Measurements from ENCODE around the gene FAM81B. TPM values are rescaled to one million over a fixed set of nuclear protein-coding genes. Genes with fewer than 3 reads are reported as not detected.

Gene FAM81B
- total and polyA plus RNA-seq, 2 donors (not counting 3 experiments of a cell fraction or from before 2014, with no cell fraction given), result not detected

DNA sequence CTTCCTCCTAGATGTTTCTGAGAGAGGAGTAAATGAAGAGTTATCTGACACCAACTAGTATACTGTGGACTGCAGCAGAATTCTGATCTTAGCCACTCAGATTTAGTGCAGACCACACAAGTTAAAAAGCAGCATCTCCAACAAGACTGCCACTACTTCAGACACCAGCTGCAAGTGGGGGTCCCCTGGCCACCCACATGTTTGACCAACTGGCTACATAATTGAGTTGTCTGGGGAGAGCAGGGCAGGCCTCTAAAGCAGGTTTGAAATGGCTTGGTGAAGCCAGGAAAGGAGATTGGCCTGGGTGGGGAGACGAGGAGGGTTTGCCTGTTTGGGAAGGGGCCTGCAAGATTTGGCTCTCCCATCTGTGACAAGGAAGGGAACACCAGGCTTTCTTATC lies 40.5 kb upstream of the FAM81B start:
- Histone ChIP-seq H2AFZ (ENCODE audit: low read depth, low read length) (no peak overlapping the region), H3K27ac (ENCODE audit: insufficient read depth, low read depth, low read length) (no peak overlapping the region), H3K9me1 (replicated peaks; ENCODE audit: control insufficient read depth, extremely low read depth, insufficient read depth, low read length) (no peaks in the 10 kb centered on the region), H3K36me3 (ENCODE audit: control insufficient read depth in 2 of 2, extremely low read depth in 1 of 2, insufficient read depth in 2 of 2, low read length in 2 of 2) (no peaks in the 10 kb centered on the region), H4K20me1 (replicated peaks; ENCODE audit: control insufficient read depth, extremely low read depth, insufficient read depth, low read length) (no peaks in the 10 kb centered on the region), H3K79me2 (ENCODE audit: control insufficient read depth, insufficient read depth, low read length) (no peaks in the 10 kb centered on the region), H3K4me1 (ENCODE audit: control insufficient read depth, extremely low read depth, insufficient read depth, low read length) (no peaks in the 10 kb centered on the region), H3K4me3 (replicated peaks in 1 of 3; ENCODE audit: insufficient read depth in 1 of 3, low read depth in 1 of 3, low read length in 3 of 3) (no peak overlapping the region), H3K4me2 (ENCODE audit: insufficient read depth, low read length) (no peak overlapping the region), H3K9me3 (replicated peaks; ENCODE audit: control insufficient read depth, insufficient read depth, low read length) (no peaks in the 10 kb centered on the region), H3K27me3 (ENCODE audit: control insufficient read depth in 2 of 2, insufficient read depth in 2 of 2, low read length in 2 of 2) (peaks cover 6 to 10% of the 10 kb centered on the region in 2 experiments), H3K9ac (replicated peaks; ENCODE audit: extremely low read depth, insufficient read depth, low read length) (no peak overlapping the region)
- intact Hi-C loops (cut with micrococcal nuclease) (no loop called here), dilution Hi-C loops (cut with MboI; ENCODE audit: extremely low pct_ligation_motif_present, low sequenced_read_pairs) (no loop called here)
- POLR2A ChIA-PET, result no interaction called here
- FAIRE-seq (no peak), DNase-seq (ENCODE audit: low read depth, low spot score) (no peak)
- CTCF ChIA-PET, result interaction anchor here (1.1 to 1.4 kb wide), 2 partner anchors 10 to 15 kb away, joined by 3 read pairs; no protein-coding TSS in a partner anchor
- no TSS peak for BruUV-seq (replicated peaks)
- TF ChIP-seq POLR2A (IDR thresholded peaks at IDR 0.05; ENCODE audit: low read depth, low read length) (no peak), JUN (IDR thresholded peaks at IDR 0.05; ENCODE audit: borderline replicate concordance, insufficient read depth, insufficient read length, low read depth) (no peak), MYC (IDR thresholded peaks at IDR 0.05; ENCODE audit: low read depth, low read length) (no peak), GATA2 (IDR thresholded peaks at IDR 0.05; ENCODE audit: insufficient read depth, insufficient read length, low read depth, low read length) (no peak), POLR2AphosphoS5 (IDR thresholded peaks at IDR 0.05; ENCODE audit: insufficient read depth, low read depth, low read length) (no peak), FOS (IDR thresholded peaks at IDR 0.05; ENCODE audit: borderline replicate concordance, insufficient read depth, low read length) (no peak), EZH2 (IDR thresholded peaks at IDR 0.05; ENCODE audit: borderline replicate concordance, low read depth, low read length, severe bottlenecking) (no peak)
- TF ChIP-seq, protein P1, sequence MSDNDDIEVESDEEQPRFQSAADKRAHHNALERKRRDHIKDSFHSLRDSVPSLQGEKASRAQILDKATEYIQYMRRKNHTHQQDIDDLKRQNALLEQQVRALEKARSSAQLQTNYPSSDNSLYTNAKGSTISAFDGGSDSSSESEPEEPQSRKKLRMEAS (IDR thresholded peaks at IDR 0.05; ENCODE audit: insufficient read depth, insufficient read length), result no peak
- TF ChIP-seq, protein P2, sequence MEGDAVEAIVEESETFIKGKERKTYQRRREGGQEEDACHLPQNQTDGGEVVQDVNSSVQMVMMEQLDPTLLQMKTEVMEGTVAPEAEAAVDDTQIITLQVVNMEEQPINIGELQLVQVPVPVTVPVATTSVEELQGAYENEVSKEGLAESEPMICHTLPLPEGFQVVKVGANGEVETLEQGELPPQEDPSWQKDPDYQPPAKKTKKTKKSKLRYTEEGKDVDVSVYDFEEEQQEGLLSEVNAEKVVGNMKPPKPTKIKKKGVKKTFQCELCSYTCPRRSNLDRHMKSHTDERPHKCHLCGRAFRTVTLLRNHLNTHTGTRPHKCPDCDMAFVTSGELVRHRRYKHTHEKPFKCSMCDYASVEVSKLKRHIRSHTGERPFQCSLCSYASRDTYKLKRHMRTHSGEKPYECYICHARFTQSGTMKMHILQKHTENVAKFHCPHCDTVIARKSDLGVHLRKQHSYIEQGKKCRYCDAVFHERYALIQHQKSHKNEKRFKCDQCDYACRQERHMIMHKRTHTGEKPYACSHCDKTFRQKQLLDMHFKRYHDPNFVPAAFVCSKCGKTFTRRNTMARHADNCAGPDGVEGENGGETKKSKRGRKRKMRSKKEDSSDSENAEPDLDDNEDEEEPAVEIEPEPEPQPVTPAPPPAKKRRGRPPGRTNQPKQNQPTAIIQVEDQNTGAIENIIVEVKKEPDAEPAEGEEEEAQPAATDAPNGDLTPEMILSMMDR (IDR thresholded peaks at IDR 0.05; ENCODE audit: extremely low read depth in 1 of 2, insufficient read depth in 1 of 2, low read depth in 1 of 2, low read length in 2 of 2), result no peak

Measured in endothelial cell of umbilical vein (primary cell).